Measurements from ENCODE around the gene SLC7A5.
"Not testable (repeated sequence)": the region's sequence is repeated elsewhere in the genome, so short reads cannot be mapped to it uniquely, and the experiment has no call there.

The SLC7A5 gene
- long read RNA-seq, full-length matches to known transcripts, result 4 of 94 reads
- long read RNA-seq, partial matches to known transcripts, result 11 of 94 reads
- long read RNA-seq, other reads (novel, unspliced or antisense), result 79 of 94 reads

- H3K4me3 ChIP-seq (replicated peaks; ENCODE audit: insufficient read depth, low read length), result peak within 1 kb of the TSS; percentile 46
- H3K27me3 ChIP-seq (ENCODE audit: insufficient read depth, poor library complexity, severe bottlenecking), result not testable (repeated sequence)
- peak in 1 of 2 experiments; percentile 64 for DNase-seq (ENCODE audit: low read depth in 1 of 2, low spot score in 1 of 2)
- peak within 1 kb of the TSS; percentile 95 for H3K27ac ChIP-seq (replicated peaks)
- TF ChIP-seq POLR2AphosphoS5 (IDR thresholded peaks at IDR 0.05; ENCODE audit: low read depth), result peak; percentile 57
Measured at GRCh38 chr16:87869061-87869878, at the start of gene SLC7A5. Gene SLC7A5, minus strand, starts transcription at chr16:87869507. Its CDS starts 85 bp downstream, at chr16:87869422.

- no peak for DNase-seq (ENCODE audit: low read depth in 1 of 2, low spot score in 1 of 2)
- H3K27me3 ChIP-seq (ENCODE audit: insufficient read depth, poor library complexity, severe bottlenecking), result no peaks in the 10 kb centered on the region
- no peak overlapping the region for H3K27ac ChIP-seq (replicated peaks)
- no peak for TF ChIP-seq GABPA (IDR thresholded peaks at IDR 0.05; ENCODE audit: low read depth)
- TF ChIP-seq SPI1 (IDR thresholded peaks at IDR 0.05; ENCODE audit: borderline replicate concordance, low read depth), result no peak
- TF ChIP-seq, protein P1, sequence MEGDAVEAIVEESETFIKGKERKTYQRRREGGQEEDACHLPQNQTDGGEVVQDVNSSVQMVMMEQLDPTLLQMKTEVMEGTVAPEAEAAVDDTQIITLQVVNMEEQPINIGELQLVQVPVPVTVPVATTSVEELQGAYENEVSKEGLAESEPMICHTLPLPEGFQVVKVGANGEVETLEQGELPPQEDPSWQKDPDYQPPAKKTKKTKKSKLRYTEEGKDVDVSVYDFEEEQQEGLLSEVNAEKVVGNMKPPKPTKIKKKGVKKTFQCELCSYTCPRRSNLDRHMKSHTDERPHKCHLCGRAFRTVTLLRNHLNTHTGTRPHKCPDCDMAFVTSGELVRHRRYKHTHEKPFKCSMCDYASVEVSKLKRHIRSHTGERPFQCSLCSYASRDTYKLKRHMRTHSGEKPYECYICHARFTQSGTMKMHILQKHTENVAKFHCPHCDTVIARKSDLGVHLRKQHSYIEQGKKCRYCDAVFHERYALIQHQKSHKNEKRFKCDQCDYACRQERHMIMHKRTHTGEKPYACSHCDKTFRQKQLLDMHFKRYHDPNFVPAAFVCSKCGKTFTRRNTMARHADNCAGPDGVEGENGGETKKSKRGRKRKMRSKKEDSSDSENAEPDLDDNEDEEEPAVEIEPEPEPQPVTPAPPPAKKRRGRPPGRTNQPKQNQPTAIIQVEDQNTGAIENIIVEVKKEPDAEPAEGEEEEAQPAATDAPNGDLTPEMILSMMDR (IDR thresholded peaks at IDR 0.05; ENCODE audit: insufficient read depth, low read length), result no peak
- no peak for TF ChIP-seq POLR2AphosphoS5 (IDR thresholded peaks at IDR 0.05; ENCODE audit: low read depth)
- TF ChIP-seq, protein P2, sequence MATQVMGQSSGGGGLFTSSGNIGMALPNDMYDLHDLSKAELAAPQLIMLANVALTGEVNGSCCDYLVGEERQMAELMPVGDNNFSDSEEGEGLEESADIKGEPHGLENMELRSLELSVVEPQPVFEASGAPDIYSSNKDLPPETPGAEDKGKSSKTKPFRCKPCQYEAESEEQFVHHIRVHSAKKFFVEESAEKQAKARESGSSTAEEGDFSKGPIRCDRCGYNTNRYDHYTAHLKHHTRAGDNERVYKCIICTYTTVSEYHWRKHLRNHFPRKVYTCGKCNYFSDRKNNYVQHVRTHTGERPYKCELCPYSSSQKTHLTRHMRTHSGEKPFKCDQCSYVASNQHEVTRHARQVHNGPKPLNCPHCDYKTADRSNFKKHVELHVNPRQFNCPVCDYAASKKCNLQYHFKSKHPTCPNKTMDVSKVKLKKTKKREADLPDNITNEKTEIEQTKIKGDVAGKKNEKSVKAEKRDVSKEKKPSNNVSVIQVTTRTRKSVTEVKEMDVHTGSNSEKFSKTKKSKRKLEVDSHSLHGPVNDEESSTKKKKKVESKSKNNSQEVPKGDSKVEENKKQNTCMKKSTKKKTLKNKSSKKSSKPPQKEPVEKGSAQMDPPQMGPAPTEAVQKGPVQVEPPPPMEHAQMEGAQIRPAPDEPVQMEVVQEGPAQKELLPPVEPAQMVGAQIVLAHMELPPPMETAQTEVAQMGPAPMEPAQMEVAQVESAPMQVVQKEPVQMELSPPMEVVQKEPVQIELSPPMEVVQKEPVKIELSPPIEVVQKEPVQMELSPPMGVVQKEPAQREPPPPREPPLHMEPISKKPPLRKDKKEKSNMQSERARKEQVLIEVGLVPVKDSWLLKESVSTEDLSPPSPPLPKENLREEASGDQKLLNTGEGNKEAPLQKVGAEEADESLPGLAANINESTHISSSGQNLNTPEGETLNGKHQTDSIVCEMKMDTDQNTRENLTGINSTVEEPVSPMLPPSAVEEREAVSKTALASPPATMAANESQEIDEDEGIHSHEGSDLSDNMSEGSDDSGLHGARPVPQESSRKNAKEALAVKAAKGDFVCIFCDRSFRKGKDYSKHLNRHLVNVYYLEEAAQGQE (IDR thresholded peaks at IDR 0.05; ENCODE audit: insufficient replicate concordance, low read depth), result no peak
- H3K4me3 ChIP-seq (replicated peaks; ENCODE audit: insufficient read depth, low read length), result no peak overlapping the region
Measured at GRCh38 chr16:87918338-87918737, 49.0 kb upstream of the SLC7A5 start.

- no peak for DNase-seq (ENCODE audit: low read depth in 1 of 2, low spot score in 1 of 2)
- Histone ChIP-seq H3K27me3 (ENCODE audit: insufficient read depth, poor library complexity, severe bottlenecking) (no peaks in the 10 kb centered on the region), H3K27ac (replicated peaks) (no peak overlapping the region), H3K4me3 (replicated peaks; ENCODE audit: insufficient read depth, low read length) (no peak overlapping the region)
- no peak for TF ChIP-seq GABPA (IDR thresholded peaks at IDR 0.05; ENCODE audit: low read depth)
- TF ChIP-seq, protein P1 (IDR thresholded peaks at IDR 0.05; ENCODE audit: insufficient read depth, low read length), result no peak
- no peak for TF ChIP-seq SPI1 (IDR thresholded peaks at IDR 0.05; ENCODE audit: borderline replicate concordance, low read depth)
- TF ChIP-seq, protein P2 (IDR thresholded peaks at IDR 0.05; ENCODE audit: insufficient replicate concordance, low read depth), result no peak
- no peak for TF ChIP-seq POLR2AphosphoS5 (IDR thresholded peaks at IDR 0.05; ENCODE audit: low read depth)
Measured at GRCh38 chr16:87917503-87917902, 48.2 kb upstream of the SLC7A5 start.

GRCh38 chr16:87914812-87915211, 45.5 kb upstream of the SLC7A5 start:
- TF ChIP-seq SPI1 (IDR thresholded peaks at IDR 0.05; ENCODE audit: borderline replicate concordance, low read depth) (no peak), GABPA (IDR thresholded peaks at IDR 0.05; ENCODE audit: low read depth) (no peak), POLR2AphosphoS5 (IDR thresholded peaks at IDR 0.05; ENCODE audit: low read depth) (no peak)
- TF ChIP-seq, protein P2 (IDR thresholded peaks at IDR 0.05; ENCODE audit: insufficient replicate concordance, low read depth), result no peak
- TF ChIP-seq, protein P1 (IDR thresholded peaks at IDR 0.05; ENCODE audit: insufficient read depth, low read length), result no peak
- Histone ChIP-seq H3K4me3 (replicated peaks; ENCODE audit: insufficient read depth, low read length) (no peak overlapping the region), H3K27ac (replicated peaks) (no peak overlapping the region), H3K27me3 (ENCODE audit: insufficient read depth, poor library complexity, severe bottlenecking) (no peaks in the 10 kb centered on the region)
- DNase-seq (ENCODE audit: low read depth in 1 of 2, low spot score in 1 of 2), result no peak

DNA sequence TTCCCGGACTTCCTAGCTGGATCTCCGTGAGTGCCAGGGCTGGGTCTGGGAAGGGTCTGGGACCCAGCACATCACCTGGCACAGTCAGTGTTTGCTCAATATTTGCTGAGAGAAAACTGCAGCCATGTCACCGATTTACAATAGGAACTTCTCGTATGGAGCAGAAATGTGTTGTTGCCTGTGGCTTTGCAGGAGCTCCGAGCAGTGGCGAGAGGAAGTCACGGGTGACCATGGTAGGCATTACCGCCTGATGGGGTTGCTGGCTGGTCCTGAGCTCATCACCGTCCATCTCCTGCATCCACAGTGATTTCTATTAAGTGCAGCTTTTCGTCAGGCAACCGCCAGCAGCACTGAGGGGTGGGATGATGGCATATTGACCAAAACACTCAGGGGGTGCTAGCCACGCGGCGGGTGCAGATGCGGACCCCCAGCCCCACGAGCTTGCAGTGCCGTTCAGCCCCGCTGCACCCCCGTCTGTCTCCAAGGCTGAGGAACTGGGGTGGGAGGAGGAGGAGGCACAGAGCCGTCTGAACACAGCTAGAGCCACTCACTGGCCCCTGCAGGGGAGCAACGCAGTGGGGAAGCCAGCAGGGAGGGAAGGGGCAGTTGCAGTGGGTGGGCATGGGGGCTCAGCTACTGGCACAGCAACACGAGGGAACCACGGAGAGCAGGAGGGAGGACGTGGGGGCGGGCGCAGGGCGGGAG, 44.9 kb upstream of the SLC7A5 start:
- not testable (repeated sequence) for H3K4me3 ChIP-seq (replicated peaks; ENCODE audit: insufficient read depth, low read length); H3K27ac ChIP-seq (replicated peaks); DNase-seq (ENCODE audit: low read depth in 1 of 2, low spot score in 1 of 2); H3K27me3 ChIP-seq (ENCODE audit: insufficient read depth, poor library complexity, severe bottlenecking)

Measured in HL-60 (cell line).